ENCODE data around the gene AKR1C3. TPM values are rescaled to one million over a fixed set of nuclear protein-coding genes. Genes with fewer than 3 reads are reported as not detected.
"Not testable (repeated sequence)": the region's sequence is repeated elsewhere in the genome, so short reads cannot be mapped to it uniquely, and the experiment has no call there.

AKR1C3 gene
- total RNA-seq, 5 donors from 2014 or later (not counting 1 experiment from before 2014, with no cell fraction given), result 1.1 to 13.6 (median 4.2) TPM

- POLR2A ChIA-PET; H3K9me3 Mint-ChIP-seq; H3K4me3 ChIP-seq (ENCODE audit: control insufficient read depth in 1 of 2, extremely low read depth in 1 of 2, low read length in 1 of 2); H3K36me3 Mint-ChIP-seq; H3K9me3 ChIP-seq; H3K36me3 ChIP-seq (ENCODE audit: control insufficient read depth in 2 of 2, extremely low read depth in 1 of 2, insufficient read depth in 1 of 2, low read length in 1 of 2); H3K4me1 Mint-ChIP-seq; H3K27me3 Mint-ChIP-seq; CTCF ChIA-PET; H3K27me3 ChIP-seq (replicated peaks in 1 of 2; ENCODE audit: control insufficient read depth in 2 of 2, extremely low read depth in 1 of 2, insufficient read depth in 2 of 2, low read length in 1 of 2); H3K4me3 Mint-ChIP-seq; H3K4me1 ChIP-seq (ENCODE audit: control insufficient read depth in 1 of 2, extremely low read depth in 1 of 2, insufficient read depth in 2 of 2, low read length in 2 of 2); H3K27ac Mint-ChIP-seq; DNase-seq; H3K27ac ChIP-seq (ENCODE audit: low read length); ATAC-seq (replicated peaks in 1 of 4): not testable (repeated sequence)
- WGBS (ENCODE audit: insufficient coverage), result no CpG with 5 or more reads among the region's 2 CpGs
Measured at GRCh38 chr10:5054831-5055230, 39.4 kb upstream of the AKR1C3 start.

DNA sequence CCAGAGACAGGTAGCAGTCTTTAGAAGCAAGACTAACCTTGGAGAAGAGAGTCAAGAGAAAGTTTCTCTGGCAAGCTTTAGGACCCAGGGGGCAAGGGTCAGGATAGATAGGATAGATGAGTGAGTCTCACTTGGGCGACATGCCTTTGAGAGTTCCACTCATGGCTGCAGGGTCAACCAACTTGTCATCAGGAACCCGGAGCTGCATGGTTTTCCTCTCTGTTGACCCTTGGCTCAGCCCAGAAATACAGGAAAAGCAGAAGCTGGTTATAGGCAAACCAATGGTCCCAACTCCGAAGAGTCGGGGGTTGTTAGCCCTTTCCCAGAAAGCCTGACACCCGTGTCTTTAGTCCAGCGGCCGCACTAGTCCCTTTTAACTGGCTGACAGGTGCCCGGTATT, 34.9 kb upstream of the AKR1C3 start:
- POLR2A ChIA-PET; DNase-seq; H3K36me3 Mint-ChIP-seq; H3K27ac ChIP-seq (ENCODE audit: low read length); ATAC-seq (replicated peaks in 1 of 4); H3K4me1 Mint-ChIP-seq; H3K36me3 ChIP-seq (ENCODE audit: control insufficient read depth in 2 of 2, extremely low read depth in 1 of 2, insufficient read depth in 1 of 2, low read length in 1 of 2); CTCF ChIA-PET; H3K9me3 Mint-ChIP-seq; H3K9me3 ChIP-seq; H3K27ac Mint-ChIP-seq; H3K4me3 Mint-ChIP-seq; H3K4me1 ChIP-seq (ENCODE audit: control insufficient read depth in 1 of 2, extremely low read depth in 1 of 2, insufficient read depth in 2 of 2, low read length in 2 of 2); H3K27me3 ChIP-seq (replicated peaks in 1 of 2; ENCODE audit: control insufficient read depth in 2 of 2, extremely low read depth in 1 of 2, insufficient read depth in 2 of 2, low read length in 1 of 2); H3K4me3 ChIP-seq (ENCODE audit: control insufficient read depth in 1 of 2, extremely low read depth in 1 of 2, low read length in 1 of 2); H3K27me3 Mint-ChIP-seq: not testable (repeated sequence)
- WGBS (ENCODE audit: insufficient coverage), result 85% methylated on average over 7 of the region's 8 CpGs

DNA sequence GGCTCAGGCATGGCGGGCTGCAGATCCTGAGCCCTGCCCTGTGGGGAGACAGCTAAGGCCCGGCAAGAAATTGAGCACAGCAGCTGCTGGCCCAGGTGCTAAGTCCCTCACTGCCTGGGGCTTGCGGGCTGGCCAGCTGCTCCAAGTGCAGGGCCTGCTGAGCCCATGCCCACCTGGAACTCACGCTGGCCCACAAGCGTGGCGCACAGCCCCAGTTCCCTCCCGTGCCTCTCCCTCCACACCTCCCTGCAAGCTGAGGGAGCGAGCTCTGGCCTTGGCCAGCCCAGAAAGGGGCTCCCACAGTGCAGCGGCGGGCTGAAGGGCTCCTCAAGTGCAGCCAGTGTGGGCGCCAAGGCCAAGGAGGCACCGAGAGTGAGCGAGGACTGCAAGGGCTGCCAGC, 33.4 kb upstream of the AKR1C3 start:
- WGBS (ENCODE audit: insufficient coverage), result 90% methylated on average over 10 of the region's 13 CpGs
- H3K9me3 ChIP-seq; H3K27ac ChIP-seq (ENCODE audit: low read length); POLR2A ChIA-PET; ATAC-seq (replicated peaks in 1 of 4); H3K4me3 Mint-ChIP-seq; H3K27me3 Mint-ChIP-seq; H3K4me1 ChIP-seq (ENCODE audit: control insufficient read depth in 1 of 2, extremely low read depth in 1 of 2, insufficient read depth in 2 of 2, low read length in 2 of 2); H3K4me1 Mint-ChIP-seq; H3K36me3 ChIP-seq (ENCODE audit: control insufficient read depth in 2 of 2, extremely low read depth in 1 of 2, insufficient read depth in 1 of 2, low read length in 1 of 2); H3K27me3 ChIP-seq (replicated peaks in 1 of 2; ENCODE audit: control insufficient read depth in 2 of 2, extremely low read depth in 1 of 2, insufficient read depth in 2 of 2, low read length in 1 of 2); H3K36me3 Mint-ChIP-seq; H3K4me3 ChIP-seq (ENCODE audit: control insufficient read depth in 1 of 2, extremely low read depth in 1 of 2, low read length in 1 of 2); DNase-seq; CTCF ChIA-PET; H3K9me3 Mint-ChIP-seq; H3K27ac Mint-ChIP-seq: not testable (repeated sequence)

DNA sequence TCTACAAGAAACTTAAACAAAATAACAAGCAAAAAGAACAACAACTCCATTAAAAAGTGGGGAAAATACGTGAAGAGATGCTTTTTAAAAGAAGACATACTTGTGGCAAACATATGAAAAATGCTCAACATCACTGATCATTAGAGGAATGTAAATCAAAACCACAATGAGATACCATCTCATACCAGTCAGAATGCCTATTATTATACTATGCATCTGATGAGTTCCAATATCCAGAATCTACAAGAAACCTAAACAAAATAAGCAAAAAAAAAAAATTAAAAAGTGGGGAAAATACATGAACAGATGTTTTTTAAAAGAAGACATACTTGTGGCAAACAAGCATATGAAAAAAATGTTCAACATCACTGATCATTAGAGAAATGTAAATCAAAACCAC, 29.6 kb upstream of the AKR1C3 start:
- Histone ChIP-seq H3K4me1 (ENCODE audit: control insufficient read depth in 1 of 2, extremely low read depth in 1 of 2, insufficient read depth in 2 of 2, low read length in 2 of 2) (no peaks in the 10 kb centered on the region), H3K36me3 (ENCODE audit: control insufficient read depth in 2 of 2, extremely low read depth in 1 of 2, insufficient read depth in 1 of 2, low read length in 1 of 2) (no peaks in the 10 kb centered on the region), H3K27ac (ENCODE audit: low read length) (no peak overlapping the region), H3K9me3 (no peaks in the 10 kb centered on the region), H3K4me3 (ENCODE audit: control insufficient read depth in 1 of 2, extremely low read depth in 1 of 2, low read length in 1 of 2) (no peak overlapping the region), H3K27me3 (replicated peaks in 1 of 2; ENCODE audit: control insufficient read depth in 2 of 2, extremely low read depth in 1 of 2, insufficient read depth in 2 of 2, low read length in 1 of 2) (no peaks in the 10 kb centered on the region)
- Mint-ChIP-seq H3K27ac (no peak overlapping the region), H3K36me3 (no peaks in the 10 kb centered on the region), H3K4me1 (no peaks in the 10 kb centered on the region), H3K27me3 (peaks cover 0 to 7% of the 10 kb centered on the region in 2 donors), H3K9me3 (peaks cover 0 to 4% (median 0%) of the 10 kb centered on the region in 3 donors), H3K4me3 (no peak overlapping the region)
- no peak for ATAC-seq (replicated peaks in 1 of 4)
- no CpG with 5 or more reads among the region's 1 CpG for WGBS (ENCODE audit: insufficient coverage)
- no peak for DNase-seq
- POLR2A ChIA-PET, result no interaction called here
- CTCF ChIA-PET, result no interaction called here

- POLR2A ChIA-PET, result no interaction called here
- Histone ChIP-seq H3K36me3 (ENCODE audit: control insufficient read depth in 2 of 2, extremely low read depth in 1 of 2, insufficient read depth in 1 of 2, low read length in 1 of 2) (no peaks in the 10 kb centered on the region), H3K9me3 (no peaks in the 10 kb centered on the region), H3K27me3 (replicated peaks in 1 of 2; ENCODE audit: control insufficient read depth in 2 of 2, extremely low read depth in 1 of 2, insufficient read depth in 2 of 2, low read length in 1 of 2) (no peaks in the 10 kb centered on the region), H3K4me3 (ENCODE audit: control insufficient read depth in 1 of 2, extremely low read depth in 1 of 2, low read length in 1 of 2) (no peak overlapping the region), H3K27ac (ENCODE audit: low read length) (no peak overlapping the region), H3K4me1 (ENCODE audit: control insufficient read depth in 1 of 2, extremely low read depth in 1 of 2, insufficient read depth in 2 of 2, low read length in 2 of 2) (no peaks in the 10 kb centered on the region)
- Mint-ChIP-seq H3K36me3 (no peaks in the 10 kb centered on the region), H3K27me3 (no peaks in the 10 kb centered on the region), H3K4me3 (no peak overlapping the region), H3K9me3 (peaks cover 0 to 10% (median 0%) of the 10 kb centered on the region in 3 donors), H3K27ac (no peak overlapping the region), H3K4me1 (no peaks in the 10 kb centered on the region)
- 86% methylated on average over 1 of the region's 1 CpG for WGBS (ENCODE audit: insufficient coverage)
- CTCF ChIA-PET, result no interaction called here
- ATAC-seq (replicated peaks in 1 of 4), result no peak
- DNase-seq, result no peak
Measured at GRCh38 chr10:5068274-5068984, 25.8 kb upstream of the AKR1C3 start.

GRCh38 chr10:5070648-5071410, 23.4 kb upstream of the AKR1C3 start:
- ChIA-PET POLR2A (no interaction called here), CTCF (no interaction called here)
- H3K36me3 Mint-ChIP-seq, result no peaks in the 10 kb centered on the region
- ATAC-seq (replicated peaks in 1 of 4) (no peak), DNase-seq (no peak)
- no peak overlapping the region for H3K4me3 Mint-ChIP-seq
- H3K4me3 ChIP-seq (ENCODE audit: control insufficient read depth in 1 of 2, extremely low read depth in 1 of 2, low read length in 1 of 2), result no peak overlapping the region
- H3K27me3 Mint-ChIP-seq, result no peaks in the 10 kb centered on the region
- no peaks in the 10 kb centered on the region for H3K9me3 ChIP-seq
- peaks cover 0 to 10% (median 0%) of the 10 kb centered on the region in 3 donors for H3K9me3 Mint-ChIP-seq
- H3K36me3 ChIP-seq (ENCODE audit: control insufficient read depth in 2 of 2, extremely low read depth in 1 of 2, insufficient read depth in 1 of 2, low read length in 1 of 2), result no peaks in the 10 kb centered on the region
- no peaks in the 10 kb centered on the region for H3K4me1 Mint-ChIP-seq
- H3K27ac ChIP-seq (ENCODE audit: low read length), result no peak overlapping the region
- no peaks in the 10 kb centered on the region for H3K4me1 ChIP-seq (ENCODE audit: control insufficient read depth in 1 of 2, extremely low read depth in 1 of 2, insufficient read depth in 2 of 2, low read length in 2 of 2)
- no peaks in the 10 kb centered on the region for H3K27me3 ChIP-seq (replicated peaks in 1 of 2; ENCODE audit: control insufficient read depth in 2 of 2, extremely low read depth in 1 of 2, insufficient read depth in 2 of 2, low read length in 1 of 2)
- no peak overlapping the region for H3K27ac Mint-ChIP-seq

All from T-cell (primary cell).